ENCODE data around the gene ZXDC. TPM values are rescaled to one million over a fixed set of nuclear protein-coding genes. Genes with fewer than 3 reads are reported as not detected.

The ZXDC gene
- total RNA-seq, 1 donor from 2014 or later: 45.4 TPM

DNA sequence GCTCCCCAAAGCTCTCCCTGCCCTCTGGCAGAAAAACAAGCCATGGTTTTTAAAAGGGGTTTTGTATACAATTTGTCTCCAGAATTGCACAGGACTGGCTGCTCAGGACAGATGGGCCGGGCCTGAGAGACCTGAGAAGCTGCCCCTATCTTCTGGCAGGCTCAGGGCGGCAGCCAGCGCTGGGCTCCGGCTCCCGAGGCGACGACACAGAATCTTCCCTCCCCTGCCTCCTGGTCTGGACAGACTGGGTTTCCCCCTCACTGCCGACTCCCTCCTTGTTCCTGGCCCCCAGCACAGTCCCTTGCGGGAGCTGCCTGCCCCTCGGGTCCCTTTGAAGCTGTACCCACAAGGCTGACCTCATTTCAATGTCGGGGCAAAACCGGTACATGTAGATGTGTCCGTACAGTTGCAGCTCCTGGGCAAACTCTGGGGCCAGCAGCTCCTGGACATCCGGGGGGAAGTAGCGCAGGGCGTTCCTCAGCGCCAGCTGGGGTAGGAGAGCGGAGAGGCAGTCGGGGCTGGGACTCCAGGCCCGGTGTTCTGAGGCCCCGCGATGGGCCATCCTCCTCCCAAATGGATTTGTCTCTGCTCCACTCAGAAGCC is 34.7 kb upstream of the ZXDC start:
- H3K27me3 Mint-ChIP-seq: no peaks in the 10 kb centered on the region
- TF ChIP-seq, protein P1, sequence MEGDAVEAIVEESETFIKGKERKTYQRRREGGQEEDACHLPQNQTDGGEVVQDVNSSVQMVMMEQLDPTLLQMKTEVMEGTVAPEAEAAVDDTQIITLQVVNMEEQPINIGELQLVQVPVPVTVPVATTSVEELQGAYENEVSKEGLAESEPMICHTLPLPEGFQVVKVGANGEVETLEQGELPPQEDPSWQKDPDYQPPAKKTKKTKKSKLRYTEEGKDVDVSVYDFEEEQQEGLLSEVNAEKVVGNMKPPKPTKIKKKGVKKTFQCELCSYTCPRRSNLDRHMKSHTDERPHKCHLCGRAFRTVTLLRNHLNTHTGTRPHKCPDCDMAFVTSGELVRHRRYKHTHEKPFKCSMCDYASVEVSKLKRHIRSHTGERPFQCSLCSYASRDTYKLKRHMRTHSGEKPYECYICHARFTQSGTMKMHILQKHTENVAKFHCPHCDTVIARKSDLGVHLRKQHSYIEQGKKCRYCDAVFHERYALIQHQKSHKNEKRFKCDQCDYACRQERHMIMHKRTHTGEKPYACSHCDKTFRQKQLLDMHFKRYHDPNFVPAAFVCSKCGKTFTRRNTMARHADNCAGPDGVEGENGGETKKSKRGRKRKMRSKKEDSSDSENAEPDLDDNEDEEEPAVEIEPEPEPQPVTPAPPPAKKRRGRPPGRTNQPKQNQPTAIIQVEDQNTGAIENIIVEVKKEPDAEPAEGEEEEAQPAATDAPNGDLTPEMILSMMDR (IDR thresholded peaks at IDR 0.05): no peak
- H3K36me3 Mint-ChIP-seq (ENCODE audit: low read depth): no peaks in the 10 kb centered on the region
- no peak overlapping the region for H3K4me3 Mint-ChIP-seq
- DNase-seq (no peak), ATAC-seq (ENCODE audit: low read depth) (no peak)
- intact Hi-C loops (cut with micrococcal nuclease): no loop called here
- H3K27ac Mint-ChIP-seq: no peak overlapping the region
- no peaks in the 10 kb centered on the region for H3K9me3 Mint-ChIP-seq
- no peaks in the 10 kb centered on the region for H3K4me1 Mint-ChIP-seq
- CTCF ChIA-PET: interaction anchor here (1.4 kb wide), 1 partner anchor 12 kb away, joined by 5 read pairs; no protein-coding TSS in a partner anchor
- POLR2A ChIA-PET: no interaction called here

DNA sequence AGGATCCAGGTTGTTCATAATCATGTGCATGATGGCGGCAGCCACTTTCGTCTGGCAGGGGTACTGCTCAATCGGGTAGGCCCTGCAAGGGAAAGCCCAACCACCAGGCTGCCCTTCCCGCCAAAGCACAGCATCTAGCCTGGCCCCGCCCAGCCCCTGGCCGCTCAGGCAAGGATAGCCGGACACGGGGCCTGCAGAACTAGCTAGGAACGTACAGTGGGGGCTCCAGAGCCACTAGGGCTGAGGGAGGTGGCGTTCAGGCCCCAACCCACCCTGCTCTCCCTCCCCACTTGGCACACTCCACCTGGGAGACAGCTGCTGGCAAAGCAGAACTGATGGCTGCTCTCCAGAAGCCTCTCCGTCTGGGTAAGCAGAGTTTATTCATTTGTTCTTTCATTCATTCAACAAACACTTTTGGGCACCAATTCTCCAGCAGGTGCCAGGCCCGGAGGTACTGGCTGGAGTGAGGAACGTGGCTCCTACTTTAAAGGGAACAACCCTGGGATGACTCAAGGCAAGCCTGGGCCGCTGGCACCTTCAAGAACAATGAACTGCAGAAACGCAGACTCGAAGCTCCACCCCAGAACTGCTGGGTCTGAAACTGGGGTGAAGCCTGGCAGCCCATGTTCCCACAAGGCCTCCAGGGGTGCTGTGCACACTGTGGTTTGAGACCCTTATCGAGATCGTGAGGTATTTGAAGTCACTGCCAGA is 34.1 kb upstream of the ZXDC start:
- Mint-ChIP-seq H3K27ac (no peak overlapping the region), H3K27me3 (peaks cover 3% of the 10 kb centered on the region), H3K4me3 (no peak overlapping the region), H3K4me1 (no peaks in the 10 kb centered on the region), H3K36me3 (ENCODE audit: low read depth) (no peaks in the 10 kb centered on the region), H3K9me3 (no peaks in the 10 kb centered on the region)
- intact Hi-C loops (cut with micrococcal nuclease): no loop called here
- TF ChIP-seq, protein P1 (IDR thresholded peaks at IDR 0.05): no peak
- no peak for DNase-seq
- ATAC-seq (ENCODE audit: low read depth): no peak
- CTCF ChIA-PET: interaction anchor here (1.4 kb wide), 1 partner anchor 12 kb away, joined by 5 read pairs; no protein-coding TSS in a partner anchor
- POLR2A ChIA-PET: no interaction called here

DNA sequence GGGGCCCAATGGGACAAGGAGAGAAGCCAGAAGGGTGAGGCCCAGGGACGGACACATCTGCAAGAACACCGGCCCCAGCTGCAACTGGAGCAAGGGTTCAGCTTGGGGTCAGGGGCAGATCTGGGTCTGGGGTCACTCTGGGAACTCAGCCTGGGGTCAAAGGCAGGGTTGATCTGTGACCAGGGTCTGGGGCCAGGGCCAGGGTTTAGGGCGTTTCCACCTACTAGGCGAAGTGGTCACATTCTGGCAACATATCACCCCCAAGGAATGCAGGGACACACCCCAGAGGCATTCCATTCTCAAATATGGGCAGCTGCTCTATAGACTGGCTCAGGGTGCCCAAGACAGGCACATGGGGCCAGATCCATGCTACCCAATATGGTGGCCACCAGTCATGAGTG is 32.9 kb upstream of the ZXDC start:
- H3K27ac Mint-ChIP-seq: no peak overlapping the region
- DNase-seq (no peak), ATAC-seq (ENCODE audit: low read depth) (no peak)
- CTCF ChIA-PET: no interaction called here
- no peaks in the 10 kb centered on the region for H3K36me3 Mint-ChIP-seq (ENCODE audit: low read depth)
- no peaks in the 10 kb centered on the region for H3K9me3 Mint-ChIP-seq
- H3K27me3 Mint-ChIP-seq: peaks cover 3% of the 10 kb centered on the region
- intact Hi-C loops (cut with micrococcal nuclease): no loop called here
- no peaks in the 10 kb centered on the region for H3K4me1 Mint-ChIP-seq
- no peak overlapping the region for H3K4me3 Mint-ChIP-seq
- POLR2A ChIA-PET: no interaction called here
- TF ChIP-seq, protein P1 (IDR thresholded peaks at IDR 0.05): no peak

DNA sequence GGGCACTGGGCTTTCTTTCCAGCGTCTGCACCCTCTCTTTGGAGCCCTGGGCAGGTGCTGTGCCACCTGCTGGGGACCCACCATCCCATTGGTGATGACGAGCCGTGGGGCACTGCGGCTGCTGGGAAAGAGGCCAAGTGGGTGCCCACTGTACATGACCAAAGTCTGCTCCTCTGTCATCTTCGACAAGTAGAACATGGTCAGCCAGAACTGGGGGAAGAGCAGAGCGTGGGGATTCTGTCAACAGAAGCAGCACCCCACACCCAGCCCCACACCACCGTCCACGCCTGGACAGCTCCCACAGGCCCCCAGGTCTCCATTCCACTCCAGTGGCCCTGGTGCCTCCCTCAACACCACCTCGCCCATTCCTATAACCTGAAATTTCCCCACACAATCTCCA is 32.2 kb upstream of the ZXDC start:
- intact Hi-C loops (cut with micrococcal nuclease): no loop called here
- no peaks in the 10 kb centered on the region for H3K36me3 Mint-ChIP-seq (ENCODE audit: low read depth)

DNA sequence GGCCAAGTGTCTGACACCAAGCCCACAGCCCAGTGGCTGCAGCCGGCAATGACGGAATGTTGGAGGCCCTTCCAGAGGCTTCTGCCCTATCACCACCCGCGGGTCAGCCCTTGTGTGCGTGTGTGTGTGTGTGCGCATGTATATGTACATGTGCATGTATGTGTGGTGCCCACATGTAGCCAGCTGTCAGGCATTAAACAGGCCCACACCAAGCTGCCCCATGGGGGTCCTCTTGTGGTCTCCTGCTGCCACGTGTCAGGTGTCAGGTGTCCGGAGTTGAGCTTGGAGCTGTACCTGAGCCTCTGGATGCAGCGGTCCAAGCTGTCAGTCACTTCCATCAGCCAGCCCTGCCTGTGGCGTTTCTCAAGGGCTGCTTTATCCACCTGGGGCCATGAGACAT is 28.0 kb upstream of the ZXDC start:
- Mint-ChIP-seq H3K27ac (no peak overlapping the region), H3K27me3 (peaks cover 3% of the 10 kb centered on the region), H3K36me3 (ENCODE audit: low read depth) (no peaks in the 10 kb centered on the region), H3K4me1 (no peaks in the 10 kb centered on the region), H3K9me3 (no peaks in the 10 kb centered on the region), H3K4me3 (no peak overlapping the region)
- TF ChIP-seq, protein P1 (IDR thresholded peaks at IDR 0.05): no peak
- no peak for DNase-seq
- ChIA-PET POLR2A (no interaction called here), CTCF (no interaction called here)
- ATAC-seq (ENCODE audit: low read depth): no peak
- intact Hi-C loops (cut with micrococcal nuclease): no loop called here

More for the DNA sequence above, 32.2 kb upstream of the ZXDC start:
- ChIA-PET POLR2A (no interaction called here), CTCF (no interaction called here)
- TF ChIP-seq, protein P1 (IDR thresholded peaks at IDR 0.05): no peak
- H3K4me1 Mint-ChIP-seq: no peaks in the 10 kb centered on the region
- H3K27ac Mint-ChIP-seq: no peak overlapping the region
- no peak overlapping the region for H3K4me3 Mint-ChIP-seq
- H3K9me3 Mint-ChIP-seq: no peaks in the 10 kb centered on the region
- DNase-seq (no peak), ATAC-seq (ENCODE audit: low read depth) (no peak)
- H3K27me3 Mint-ChIP-seq: peaks cover 3% of the 10 kb centered on the region

Measured in activated B cell treated with CpG ODN at 0.5 μM for 24 hours (primary cell).